Fibroblast of upper back skin (primary cell): ENCODE measurements around the gene EVA1C.

Experiments
- DNase-seq: peaks from one replicate; pipeline ENCODE4 v3.0.0-alpha.2; 2013

Gene EVA1C

GRCh38 chr21:32391755-32392154 is 20.8 kb upstream of the EVA1C start:
- no peak for DNase-seq

- no peak for DNase-seq
Observed at GRCh38 chr21:32392299-32392879, 20.1 kb upstream of the EVA1C start.

- peak; percentile 78 for DNase-seq
Observed at GRCh38 chr21:32392880-32393676, 19.4 kb upstream of the EVA1C start, which contains the start of gene URB1. URB1 (minus strand) TSS chr21:32393012; CDS start chr21:32392910, 102 bp downstream.

GRCh38 chr21:32393677-32394001 is 18.9 kb upstream of the EVA1C start:
- no peak for DNase-seq

GRCh38 chr21:32403201-32403777 is 9.2 kb upstream of the EVA1C start:
- DNase-seq, result peak; percentile 73

GRCh38 chr21:32406405-32406804 is 6.1 kb upstream of the EVA1C start:
- DNase-seq, result no peak

- no peak for DNase-seq
Observed at GRCh38 chr21:32410291-32410690, 2.2 kb upstream of the EVA1C start.

GRCh38 chr21:32410916-32411315 is 1.6 kb upstream of the EVA1C start:
- DNase-seq, result no peak

- DNase-seq, result peak; percentile 20
Observed at GRCh38 chr21:32411350-32412161, 950 bp upstream of the EVA1C start.

GRCh38 chr21:32413015-32413504 is 554 bp downstream of the EVA1C start:
- no peak for DNase-seq

GRCh38 chr21:32413697-32414578 is 1.4 kb downstream of the EVA1C start:
- no peak for DNase-seq

GRCh38 chr21:32414579-32415358 is 2.3 kb downstream of the EVA1C start:
- peak; percentile 35 for DNase-seq

- DNase-seq, result no peak
Observed at GRCh38 chr21:32415451-32416398, 3.2 kb downstream of the EVA1C start.

- DNase-seq, result no peak
Observed at GRCh38 chr21:32418146-32418545, 5.6 kb downstream of the EVA1C start.

- DNase-seq, result no peak
Observed at GRCh38 chr21:32422064-32422463, 9.6 kb downstream of the EVA1C start.

GRCh38 chr21:32423320-32424190 is 11.0 kb downstream of the EVA1C start:
- peak; percentile 90 for DNase-seq

GRCh38 chr21:32424191-32424535 is 11.7 kb downstream of the EVA1C start:
- no peak for DNase-seq

GRCh38 chr21:32424674-32425073 is 12.2 kb downstream of the EVA1C start:
- no peak for DNase-seq

GRCh38 chr21:32425628-32426027 is 13.1 kb downstream of the EVA1C start:
- no peak for DNase-seq
